ENCODE data around the gene HOXA3. TPM values are rescaled to one million over a fixed set of nuclear protein-coding genes. Genes with fewer than 3 reads are reported as not detected.

The HOXA3 gene
- total and polyA plus RNA-seq, 9 of the 15 experiments (the other 6 are each of a cell fraction or from before 2014, with no cell fraction given) = 0.04 to 0.13 TPM; not detected in 7

- no peaks in the 10 kb centered on the region for H3K79me2 ChIP-seq (ENCODE audit: control insufficient read depth, insufficient read depth, low read length)
- no peaks in the 10 kb centered on the region for H3K36me3 ChIP-seq (ENCODE audit: control insufficient read depth, insufficient read depth, low read length)
- in situ Hi-C loops (cut with MboI) = loop anchor here (5.0 to 10.0 kb wide), 4 partner anchors 374 to 816 kb away; no protein-coding TSS in a partner anchor
- no peak overlapping the region for H2AFZ ChIP-seq (ENCODE audit: low read depth, low read length)
- no peak overlapping the region for H3K27ac ChIP-seq (ENCODE audit: extremely low read depth, low read depth, low read length)
- WGBS (ENCODE audit: insufficient coverage, low coverage, missing lambda C conversion rate) = 10% methylated on average over 14 of the region's 14 CpGs
- ATAC-seq = no peak
- 0 out of 2 replicates have a peak, but pooled peaks cover 8% of the 10 kb centered on the region for H4K20me1 ChIP-seq (replicated peaks; ENCODE audit: control insufficient read depth, insufficient read depth, low read length)
- H3K4me2 ChIP-seq (ENCODE audit: insufficient read depth, low read length) = no peak overlapping the region
- H3K27me3 ChIP-seq (ENCODE audit: control insufficient read depth in 2 of 2, insufficient read depth in 2 of 2, low read length in 2 of 2) = peaks cover 49 to 68% of the 10 kb centered on the region in 2 experiments
- peaks cover 0 to 17% of the 10 kb centered on the region in 2 experiments; a peak in 2 of 5 replicates for H3K4me1 ChIP-seq (replicated peaks in 1 of 2; ENCODE audit: control insufficient read depth in 2 of 2, insufficient read depth in 2 of 2, low read length in 2 of 2)
- no peak overlapping the region for H3K9ac ChIP-seq (ENCODE audit: insufficient read depth in 1 of 2, low read depth in 2 of 2, low read length in 2 of 2)
- CTCF ChIA-PET (ENCODE audit: low intra/inter-chr PET ratio) = no interaction called here
- no peak for TF ChIP-seq CTBP1 (IDR thresholded peaks at IDR 0.05; ENCODE audit: borderline replicate concordance)
- TF ChIP-seq C11orf30 (IDR thresholded peaks at IDR 0.05; ENCODE audit: low read depth) = no peak
- TF ChIP-seq ZNF655 (CRISPR knock-in tag; IDR thresholded peaks at IDR 0.05) = no peak
- TF ChIP-seq ZSCAN32 (CRISPR knock-in tag; IDR thresholded peaks at IDR 0.05) = no peak
- TF ChIP-seq IFI16 (CRISPR knock-in tag; IDR thresholded peaks at IDR 0.05) = no peak
- TF ChIP-seq, protein P1, sequence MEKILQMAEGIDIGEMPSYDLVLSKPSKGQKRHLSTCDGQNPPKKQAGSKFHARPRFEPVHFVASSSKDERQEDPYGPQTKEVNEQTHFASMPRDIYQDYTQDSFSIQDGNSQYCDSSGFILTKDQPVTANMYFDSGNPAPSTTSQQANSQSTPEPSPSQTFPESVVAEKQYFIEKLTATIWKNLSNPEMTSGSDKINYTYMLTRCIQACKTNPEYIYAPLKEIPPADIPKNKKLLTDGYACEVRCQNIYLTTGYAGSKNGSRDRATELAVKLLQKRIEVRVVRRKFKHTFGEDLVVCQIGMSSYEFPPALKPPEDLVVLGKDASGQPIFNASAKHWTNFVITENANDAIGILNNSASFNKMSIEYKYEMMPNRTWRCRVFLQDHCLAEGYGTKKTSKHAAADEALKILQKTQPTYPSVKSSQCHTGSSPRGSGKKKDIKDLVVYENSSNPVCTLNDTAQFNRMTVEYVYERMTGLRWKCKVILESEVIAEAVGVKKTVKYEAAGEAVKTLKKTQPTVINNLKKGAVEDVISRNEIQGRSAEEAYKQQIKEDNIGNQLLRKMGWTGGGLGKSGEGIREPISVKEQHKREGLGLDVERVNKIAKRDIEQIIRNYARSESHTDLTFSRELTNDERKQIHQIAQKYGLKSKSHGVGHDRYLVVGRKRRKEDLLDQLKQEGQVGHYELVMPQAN (IDR thresholded peaks at IDR 0.05; ENCODE audit: borderline replicate concordance) = no peak
- no peak for TF ChIP-seq KDM1A (IDR thresholded peaks at IDR 0.05)
- TF ChIP-seq ZNF449 (CRISPR knock-in tag; IDR thresholded peaks at IDR 0.05) = no peak
- TF ChIP-seq MECOM (CRISPR knock-in tag; IDR thresholded peaks at IDR 0.05) = no peak
- TF ChIP-seq ZFP30 (CRISPR knock-in tag; IDR thresholded peaks at IDR 0.05; ENCODE audit: borderline replicate concordance) = no peak
- no peak for TF ChIP-seq SUPT5H (IDR thresholded peaks at IDR 0.05)
- no peak for TF ChIP-seq RBM39 (optimal IDR thresholded peaks at IDR 0.05; ENCODE audit: low read depth, low read length)
- H3K4me3 ChIP-seq = no peak overlapping the region
- no peaks in the 10 kb centered on the region for H3K9me1 ChIP-seq (ENCODE audit: control insufficient read depth, insufficient read depth, low read length)
- no peak for FAIRE-seq
- intact Hi-C loops (cut with micrococcal nuclease) = no loop called here
- no peak for DNase-seq (ENCODE audit: extremely low read depth in 1 of 4, low spot score in 3 of 4)
- BruUV-seq (replicated peaks) = no TSS peak
- POLR2A ChIA-PET = interaction anchor here (0.8 kb wide), 1 partner anchor 292 kb away, joined by 3 read pairs; no protein-coding TSS in a partner anchor
- H3K9me3 ChIP-seq (replicated peaks; ENCODE audit: control insufficient read depth, insufficient read depth, low read depth, low read length) = no peaks in the 10 kb centered on the region
Measured at GRCh38 chr7:27200761-27201579, 48.6 kb upstream of the HOXA3 start.

Measured in K562 (cell line).